ENCODE measurements around the gene CCDC183.
A peak's percentile ranks its signal among the peaks of the same experiment; 100 is the strongest.
"Not testable (repeated sequence)": the region's sequence is repeated elsewhere in the genome, so short reads cannot be mapped to it uniquely, and the experiment has no call there.

Gene CCDC183

DNA sequence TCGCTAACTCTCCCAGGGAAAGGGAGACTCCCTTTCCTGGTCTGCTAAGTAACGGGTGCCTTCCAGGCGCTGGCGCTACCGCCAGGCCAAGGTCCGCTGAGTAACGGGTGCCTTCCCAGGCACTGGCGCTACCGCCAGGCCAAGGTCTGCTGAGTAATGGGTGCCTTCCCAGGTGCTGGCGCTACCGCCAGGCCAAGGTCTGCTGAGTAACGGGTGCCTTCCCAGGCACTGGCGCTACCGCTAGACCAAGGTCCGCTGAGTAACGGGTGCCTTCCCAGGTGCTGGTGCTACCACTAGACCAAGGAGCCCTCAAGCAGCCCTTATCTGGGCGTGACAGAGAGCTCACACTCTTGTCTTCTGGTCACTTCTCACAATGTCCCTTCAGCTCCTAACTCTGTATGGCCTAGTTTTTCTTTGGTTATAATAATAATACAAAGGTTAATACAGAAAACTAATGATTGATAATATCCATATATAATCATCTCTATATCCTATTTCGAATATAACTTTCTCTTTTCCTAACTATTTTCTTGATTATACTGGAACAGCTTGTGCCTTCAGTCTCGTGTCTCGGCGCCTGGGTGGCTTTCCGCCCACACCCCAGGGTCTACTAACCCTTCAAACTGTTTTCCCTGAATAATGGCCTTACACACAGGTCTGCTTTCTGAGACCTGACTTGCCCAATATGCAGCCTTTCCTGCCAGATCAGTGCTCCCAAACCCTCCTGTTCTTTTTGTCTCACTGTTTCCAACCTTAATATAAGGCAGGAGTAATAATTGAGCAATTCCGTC lies 10.4 kb upstream of the CCDC183 start:
- not testable (repeated sequence) for DNase-seq

DNA sequence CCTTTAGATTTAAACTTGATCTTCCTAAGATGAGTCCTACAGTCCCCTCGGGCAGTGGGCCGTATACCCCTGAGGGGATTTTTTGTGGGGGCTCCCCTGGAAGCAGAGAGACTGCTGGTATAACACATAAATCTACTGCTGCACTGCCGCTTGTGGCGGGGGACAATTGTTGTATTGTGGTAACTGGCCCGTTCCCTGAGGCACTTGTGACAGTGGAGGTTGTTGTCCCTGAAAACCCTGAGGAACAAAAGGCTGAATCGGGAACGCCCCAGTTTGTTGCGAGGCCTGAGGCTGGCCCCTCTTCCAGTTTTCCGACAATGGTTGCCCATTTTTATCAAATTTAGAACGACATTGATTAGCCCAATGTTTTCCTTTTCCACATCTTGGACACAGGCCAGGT lies 9.7 kb upstream of the CCDC183 start:
- no peak for DNase-seq

GRCh38 chr9:136786983-136787382 lies 9.2 kb upstream of the CCDC183 start:
- not testable (repeated sequence) for DNase-seq

DNA sequence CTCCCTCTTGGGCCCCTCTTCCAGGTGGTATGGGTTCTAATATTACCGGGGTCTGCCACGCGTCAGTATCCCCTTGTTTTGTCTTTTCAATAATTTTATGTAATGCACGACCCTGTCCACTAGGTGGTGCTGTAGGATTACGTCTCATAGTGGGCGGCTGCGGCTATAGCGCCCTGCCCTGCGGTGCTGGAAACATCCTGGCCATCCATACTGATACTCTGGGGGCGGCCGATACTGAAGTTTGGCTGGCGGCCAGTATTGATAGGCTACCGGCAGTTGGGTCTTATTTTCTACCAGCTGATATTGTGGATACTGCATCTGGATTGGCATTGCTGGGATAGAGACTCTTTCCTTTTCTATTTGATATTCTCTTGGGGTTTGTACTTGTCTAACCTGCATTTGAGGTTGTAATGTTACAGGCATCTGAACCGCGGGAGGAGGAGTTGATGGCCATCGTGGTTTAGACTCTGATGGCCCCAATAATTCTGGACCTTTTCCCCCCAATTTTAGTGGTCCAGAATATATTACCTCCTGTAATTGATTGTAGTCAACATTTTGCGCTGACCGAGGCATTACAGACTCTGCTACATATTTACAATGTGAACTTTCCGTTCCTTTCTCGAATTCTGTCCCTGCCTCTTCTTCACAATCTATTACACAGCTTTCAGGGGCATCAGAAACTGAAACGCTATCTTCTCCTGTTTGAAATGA lies 8.3 kb upstream of the CCDC183 start:
- DNase-seq = peak; percentile 78 to 84 (median 82)

- not testable (repeated sequence) for DNase-seq
Observed at GRCh38 chr9:136788644-136789522, 7.3 kb upstream of the CCDC183 start.

GRCh38 chr9:136789523-136789937 lies 6.6 kb upstream of the CCDC183 start:
- no peak for DNase-seq

- peak; percentile 100 for DNase-seq
Observed at GRCh38 chr9:136790640-136791515, 5.3 kb upstream of the CCDC183 start, which contains the start of gene TMEM141. Gene TMEM141, plus strand, starts transcription at chr9:136791344. Its CDS starts 27 bp downstream, at chr9:136791371.

GRCh38 chr9:136791516-136792276 lies 4.4 kb upstream of the CCDC183 start:
- DNase-seq = peak; percentile 55 to 73 (median 67)

- DNase-seq = no peak
Observed at GRCh38 chr9:136792321-136793085, 3.6 kb upstream of the CCDC183 start.

- peak in 1 of 3 donors; percentile 19 for DNase-seq
Observed at GRCh38 chr9:136793086-136793946, 2.8 kb upstream of the CCDC183 start.

- DNase-seq = no peak
Observed at GRCh38 chr9:136794281-136794999, 1.7 kb upstream of the CCDC183 start.

DNA sequence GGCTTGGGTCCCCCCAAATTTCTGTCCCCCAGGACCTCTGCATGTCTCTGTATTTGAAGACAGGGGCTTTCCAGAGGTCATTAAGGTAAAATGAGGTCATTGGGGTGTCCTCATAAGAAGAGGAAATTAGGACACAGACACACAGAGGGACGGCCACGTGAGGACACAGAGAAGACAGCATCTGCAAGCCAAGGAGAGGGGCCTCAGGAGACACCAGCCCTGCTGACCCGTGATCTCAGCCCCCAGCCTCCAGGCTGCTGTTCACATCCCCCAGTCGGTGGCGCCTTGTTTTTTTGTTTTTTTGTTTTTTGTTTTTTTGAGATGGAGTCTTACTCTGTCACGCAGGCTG lies 1.2 kb upstream of the CCDC183 start:
- peak; percentile 50 to 59 (median 58) for DNase-seq

- not testable (repeated sequence) for DNase-seq
Observed at GRCh38 chr9:136796775-136797347, 723 bp downstream of the CCDC183 start.

DNA sequence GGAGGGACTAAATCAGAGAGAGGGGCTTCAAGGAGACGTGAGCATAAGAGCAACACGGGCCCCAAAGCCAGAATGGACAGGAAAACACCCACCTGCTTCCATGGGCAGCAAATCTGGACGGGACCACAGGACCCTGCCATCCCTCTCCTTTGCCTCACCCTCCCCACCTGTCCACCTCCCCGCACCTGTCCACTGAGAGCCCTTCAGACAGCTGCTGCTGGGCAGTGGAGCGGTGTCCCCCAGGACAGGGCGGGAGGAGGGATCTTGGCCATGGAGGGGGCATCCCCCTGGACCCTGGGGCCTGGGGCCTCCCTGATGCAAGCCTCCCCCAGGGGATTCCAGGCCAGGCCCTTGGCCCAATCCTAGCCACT lies 2.6 kb downstream of the CCDC183 start:
- no peak for DNase-seq

- DNase-seq = no peak
Observed at GRCh38 chr9:136799079-136799853, 3.1 kb downstream of the CCDC183 start.

GRCh38 chr9:136799854-136800657 lies 3.9 kb downstream of the CCDC183 start:
- peak; percentile 42 to 87 (median 69) for DNase-seq

GRCh38 chr9:136802321-136802720 lies 6.2 kb downstream of the CCDC183 start:
- DNase-seq = no peak
